SU-DHL-6 (cell line): ENCODE data around the gene RPS6KB2.
"Not testable (repeated sequence)": the region's sequence is repeated elsewhere in the genome, so short reads cannot be mapped to it uniquely, and the experiment has no call there.

Source experiments
- H2AFZ ChIP-seq: fragments of 200-600 bp; sonication (generic); 2 replicates; pipeline ENCODE4 v1.6.1; 2014; ENCODE audit warnings: low read depth, mild to moderate bottlenecking, moderate library complexity, mixed read lengths, antibody characterized with exemption, low read length; ENCODE audit not compliant: severe bottlenecking
- H3F3A ChIP-seq: fragments of 200-600 bp; shearing (Covaris generic); 2 replicates; pipeline ENCODE4 v1.6.0; 2016; ENCODE audit warnings: antibody characterized with exemption, mild to moderate bottlenecking; ENCODE audit not compliant: insufficient read depth
- H3K27ac ChIP-seq: fragments of 200-600 bp; sonication (generic); 2 replicates; pipeline ENCODE4 v1.5.1; 2016; ENCODE audit warnings: low read depth, mild to moderate bottlenecking, low read length, moderate library complexity, mixed read lengths
- H3K27me3 ChIP-seq: fragments of 200-600 bp; sonication (generic), shearing (Covaris generic); 2 replicates; pipeline ENCODE4 v1.6.0; 2014; ENCODE audit warnings: mild to moderate bottlenecking, low read length
- H3K36me3 ChIP-seq: fragments of 200-600 bp; sonication (generic); 2 replicates; pipeline ENCODE4 v1.6.1; 2014; ENCODE audit warnings: mild to moderate bottlenecking, low read length, mixed read lengths
- H3K4me2 ChIP-seq: fragments of 300-600, 200-600 bp; shearing (Covaris generic), sonication (generic); 2 replicates; pipeline ENCODE4 v1.6.0; 2014; ENCODE audit warnings: low read length, low read depth, mild to moderate bottlenecking; ENCODE audit not compliant: poor library complexity, severe bottlenecking
- H3K4me3 ChIP-seq: fragments of 200-600 bp; sonication (generic); 2 replicates; pipeline ENCODE4 v1.5.1; 2014; ENCODE audit warnings: antibody characterized with exemption, low read length, mild to moderate bottlenecking, mixed read lengths; ENCODE audit not compliant: insufficient read depth, poor library complexity, severe bottlenecking
- H3K79me2 ChIP-seq: fragments of 200-600 bp; sonication (generic); 2 replicates; pipeline ENCODE4 v1.6.1; 2014; ENCODE audit warnings: mild to moderate bottlenecking, low read length, moderate library complexity; ENCODE audit not compliant: insufficient read depth
- H3K9ac ChIP-seq: fragments of 200-600 bp; sonication (generic); 2 replicates; pipeline ENCODE4 v1.7.0; 2014; ENCODE audit warnings: mild to moderate bottlenecking, low read length
- H3K9me2 ChIP-seq: fragments of 200-600 bp; sonication (generic); replicated peaks from 2 replicates; pipeline ENCODE4 v1.6.1; 2014; ENCODE audit warnings: low read length; ENCODE audit not compliant: insufficient read depth
- H3K9me3 ChIP-seq: fragments of 200-600 bp; sonication (generic); 2 replicates; pipeline ENCODE4 v1.6.1; 2014; ENCODE audit warnings: low read length, mixed read lengths; ENCODE audit not compliant: insufficient read depth
- H4K20me1 ChIP-seq: fragments of 200-600 bp; sonication (generic); 2 replicates; pipeline ENCODE4 v1.6.1; 2014; ENCODE audit warnings: low read depth, mild to moderate bottlenecking, antibody characterized with exemption, low read length, moderate library complexity, mixed read lengths
- CTCF ChIP-seq: fragments of 200-600 bp; sonication (generic); IDR thresholded peaks from one replicate; pipeline ENCODE4 v1.5.1; 2017; ENCODE audit warnings: antibody characterized with exemption, mild to moderate bottlenecking, low read length, moderate library complexity; ENCODE audit not compliant: insufficient read depth, poor library complexity, severe bottlenecking
- EZH2phosphoT487 ChIP-seq: fragments of 200-600 bp; sonication (generic), shearing (Covaris generic); conservative IDR thresholded peaks from 2 replicates; pipeline ENCODE4 v1.6.1; 2018; ENCODE audit warnings: mild to moderate bottlenecking, antibody characterized with exemption, low read length, moderate library complexity, mixed read lengths

Gene RPS6KB2

GRCh38 chr11:67464411-67465188 is 36.3 kb downstream of the RPS6KB2 start:
- H2AFZ ChIP-seq = no peak overlapping the region
- peak overlapping the region; percentile 89 for H3K4me2 ChIP-seq
- TF ChIP-seq CTCF (no peak), EZH2phosphoT487 (no peak)
- H3F3A ChIP-seq = peaks cover 61% of the 10 kb centered on the region
- H3K9me3 ChIP-seq = no peaks in the 10 kb centered on the region
- H3K27ac ChIP-seq = peak overlapping the region; percentile 94
- H3K9ac ChIP-seq = peak overlapping the region; percentile 99
- no peaks in the 10 kb centered on the region for H3K9me2 ChIP-seq
- peaks cover 20% of the 10 kb centered on the region for H3K79me2 ChIP-seq
- H3K27me3 ChIP-seq = no peaks in the 10 kb centered on the region
- H4K20me1 ChIP-seq = no peaks in the 10 kb centered on the region
- H3K4me3 ChIP-seq = peak overlapping the region; percentile 63
- no peaks in the 10 kb centered on the region for H3K36me3 ChIP-seq

GRCh38 chr11:67465189-67465510 is 36.9 kb downstream of the RPS6KB2 start:
- Histone ChIP-seq H3K79me2 (peaks cover 20% of the 10 kb centered on the region), H3K4me2 (peak overlapping the region; percentile 89), H3K4me3 (peak overlapping the region; percentile 63), H3K27ac (peak overlapping the region; percentile 94), H3K9ac (peak overlapping the region; percentile 99), H3K9me2 (no peaks in the 10 kb centered on the region), H3K9me3 (no peaks in the 10 kb centered on the region), H3F3A (peaks cover 56% of the 10 kb centered on the region), H3K36me3 (no peaks in the 10 kb centered on the region), H3K27me3 (no peaks in the 10 kb centered on the region), H2AFZ (no peak overlapping the region), H4K20me1 (no peaks in the 10 kb centered on the region)
- TF ChIP-seq CTCF (no peak), EZH2phosphoT487 (no peak)

- peak overlapping the region; percentile 63 for H3K4me3 ChIP-seq
- H3F3A ChIP-seq = peaks cover 52% of the 10 kb centered on the region
- H2AFZ ChIP-seq, H4K20me1 ChIP-seq, H3K9me3 ChIP-seq, H3K36me3 ChIP-seq, H3K9me2 ChIP-seq, H3K27me3 ChIP-seq: not testable (repeated sequence)
- H3K9ac ChIP-seq = peak overlapping the region; percentile 99
- peak overlapping the region; percentile 89 for H3K4me2 ChIP-seq
- H3K27ac ChIP-seq = peak overlapping the region; percentile 94
- peaks cover 20% of the 10 kb centered on the region for H3K79me2 ChIP-seq
These were observed 37.2 kb downstream of the RPS6KB2 start for GRCh38 chr11:67465530-67465929.

GRCh38 chr11:67466367-67466766 is 38.1 kb downstream of the RPS6KB2 start:
- Histone ChIP-seq H3K9me2 (no peaks in the 10 kb centered on the region), H3F3A (peaks cover 44% of the 10 kb centered on the region), H3K9ac (peak overlapping the region; percentile 96), H4K20me1 (no peaks in the 10 kb centered on the region), H3K27me3 (no peaks in the 10 kb centered on the region), H3K79me2 (peaks cover 20% of the 10 kb centered on the region), H3K4me3 (peak overlapping the region; percentile 86), H3K36me3 (no peaks in the 10 kb centered on the region), H3K9me3 (no peaks in the 10 kb centered on the region), H3K27ac (peak overlapping the region; percentile 94), H2AFZ (no peak overlapping the region), H3K4me2 (peak overlapping the region; percentile 89)
- no peak for TF ChIP-seq EZH2phosphoT487
- TF ChIP-seq CTCF = no peak
